ENCODE data around the gene PHACTR1. TPM values are rescaled to one million over a fixed set of nuclear protein-coding genes. Genes with fewer than 3 reads are reported as not detected.

Gene PHACTR1
- total RNA-seq (2011; cell fraction: chromatin; rRNA removed; ENCODE audit: low replicate concordance): 17.9 and 22.1 TPM in 2 replicates
- total RNA-seq (2011; cell fraction: nucleolus; rRNA removed): 12.0 and 12.5 TPM in 2 replicates
- total RNA-seq (2011; cell fraction: nucleoplasm; rRNA removed): 16.9 and 21.8 TPM in 2 replicates
- total RNA-seq (2014; rRNA removed): 19.3 and 22.8 TPM in 2 replicates
- 13.9 and 17.9 TPM in 2 replicates for total RNA-seq (2014; rRNA removed; fragmentation: Illumina TruSeq; extraction: Trizol)
- 22.0 and 27.5 TPM in 2 replicates for total RNA-seq (2015; rRNA removed; fragmentation: Illumina TruSeq; extraction: Trizol)
- 19.7 and 25.3 TPM in 2 replicates for total RNA-seq (2021)
- polyA plus RNA-seq (2011; rRNA removed): 11.5 and 13.0 TPM in 2 replicates
- 4.3 and 7.3 TPM in 2 replicates for polyA plus RNA-seq (2011; cell fraction: cytosol; rRNA removed)
- 12.3 and 12.5 TPM in 2 replicates for polyA plus RNA-seq (2011; cell fraction: nucleus; rRNA removed)
- 11.6 and 24.0 TPM in 2 replicates for polyA plus RNA-seq (2012)
- polyA plus RNA-seq (2014; fragmentation: Illumina TruSeq; extraction: Trizol): 20.6 and 23.4 TPM in 2 replicates
- 10 to 100 TPM; 23.6 to 32.6 TPM for polyA plus RNA-seq (2014; fragmentation: Nextera tagmentation; extraction: Ambion mirVana)
- 12.8 and 13.6 TPM in 2 replicates for polyA plus RNA-seq (2014; rRNA removed)
- polyA minus RNA-seq (2011; rRNA and poly(A)+ RNA removed): 25.3 and 30.3 TPM in 2 replicates
- polyA minus RNA-seq (2011; cell fraction: cytosol; rRNA and poly(A)+ RNA removed): 15.2 and 18.7 TPM in 2 replicates
- 7.9 and 14.4 TPM in 2 replicates for polyA minus RNA-seq (2011; cell fraction: nucleus; rRNA and poly(A)+ RNA removed)
- Bru-seq, nascent RNA: percentile 32 among the genes with signal in this experiment
- percentile 32 among the genes with signal in this experiment for BruChase-seq, experiment 1, labeled RNA remaining after a 2-hour chase
- percentile 39 among the genes with signal in this experiment for BruChase-seq, experiment 2, labeled RNA remaining after a 6-hour chase
- long read RNA-seq, experiment 1, transcript PHACTR1-203 (5 exons, 943 nt): major isoform, 11 of 35 reads
- long read RNA-seq, experiment 1, partial matches to known transcripts: 2 of 35 reads
- long read RNA-seq, experiment 1, other reads (novel, unspliced or antisense): 22 of 35 reads
- long read RNA-seq, experiment 2, transcript PHACTR1-203 (5 exons, 943 nt): major isoform, 8 of 20 reads
- long read RNA-seq, experiment 2, partial matches to known transcripts: 0 of 20 reads
- long read RNA-seq, experiment 2, other reads (novel, unspliced or antisense): 12 of 20 reads
- long read RNA-seq, experiment 3, transcript PHACTR1-203 (5 exons, 943 nt): major isoform, 6 of 38 reads
- long read RNA-seq, experiment 3, partial matches to known transcripts: 0 of 38 reads
- long read RNA-seq, experiment 3, other reads (novel, unspliced or antisense): 32 of 38 reads

GRCh38 chr6:12716298-12716916, at the start of gene PHACTR1:
PHACTR1 (plus strand) TSS chr6:12716767.
- Histone ChIP-seq H3K36me3 (ENCODE audit: control insufficient read depth, insufficient read depth, low read length) (no peaks in the 10 kb centered on the region), H3K27ac (ENCODE audit: extremely low read depth, low read depth, low read length) (no peak within 1 kb of the TSS), H4K20me1 (replicated peaks; ENCODE audit: control insufficient read depth, insufficient read depth, low read length) (no peaks in the 10 kb centered on the region), H3K4me3 (no peak within 1 kb of the TSS), H3K4me2 (ENCODE audit: insufficient read depth, low read length) (no peak within 1 kb of the TSS), H3K9me3 (replicated peaks; ENCODE audit: control insufficient read depth, insufficient read depth, low read depth, low read length) (no peaks in the 10 kb centered on the region), H3K27me3 (ENCODE audit: control insufficient read depth in 2 of 2, insufficient read depth in 2 of 2, low read length in 2 of 2) (0 out of 5 replicates have a peak, but pooled peaks cover 0 to 3% of the 10 kb centered on the region in 2 experiments), H3K4me1 (replicated peaks in 1 of 2; ENCODE audit: control insufficient read depth in 2 of 2, insufficient read depth in 2 of 2, low read length in 2 of 2) (no peaks in the 10 kb centered on the region), H2AFZ (ENCODE audit: low read depth, low read length) (no peak within 1 kb of the TSS), H3K79me2 (ENCODE audit: control insufficient read depth, insufficient read depth, low read length) (no peaks in the 10 kb centered on the region), H3K9me1 (ENCODE audit: control insufficient read depth, insufficient read depth, low read length) (no peaks in the 10 kb centered on the region), H3K9ac (ENCODE audit: insufficient read depth in 1 of 2, low read depth in 2 of 2, low read length in 2 of 2) (no peak within 1 kb of the TSS)
- no TSS peak for BruUV-seq (replicated peaks)
- CTCF ChIA-PET (ENCODE audit: low intra/inter-chr PET ratio): no interaction called here
- no peak for DNase-seq (ENCODE audit: extremely low read depth in 1 of 4, low spot score in 3 of 4)
- ATAC-seq: no peak
- POLR2A ChIA-PET: interaction anchor here (0.6 kb wide), 1 partner anchor 1084 kb away, joined by 3 read pairs; no protein-coding TSS in a partner anchor
- intact Hi-C loops (cut with micrococcal nuclease): no loop called here
- 1% methylated on average over 10 of the region's 10 CpGs for WGBS (ENCODE audit: insufficient coverage, low coverage, missing lambda C conversion rate)
- in situ Hi-C loops (cut with MboI): no loop called here
- no peak for FAIRE-seq
- TF ChIP-seq MYC (IDR thresholded peaks at IDR 0.05; ENCODE audit: low read depth, low read length): no peak
- TF ChIP-seq MYC (CRISPR knock-in tag; IDR thresholded peaks at IDR 0.05; ENCODE audit: borderline replicate concordance, low read depth): no peak
- no peak for TF ChIP-seq ESRRB (CRISPR knock-in tag; IDR thresholded peaks at IDR 0.05; ENCODE audit: borderline replicate concordance)
- no peak for TF ChIP-seq E2F6 (IDR thresholded peaks at IDR 0.05; ENCODE audit: borderline replicate concordance in 1 of 2, extremely low read depth in 1 of 2, insufficient read depth in 1 of 2, insufficient read length in 1 of 2, low read depth in 1 of 2, low read length in 1 of 2, poor library complexity in 1 of 2, severe bottlenecking in 1 of 2)
- no peak for TF ChIP-seq RAD21 (CRISPR knock-in tag; conservative IDR thresholded peaks at IDR 0.05 in 1 of 2, IDR thresholded peaks at IDR 0.05 in 1 of 2)
- TF ChIP-seq BRCA1 (IDR thresholded peaks at IDR 0.05): no peak
- no peak for TF ChIP-seq BRCA1 (CRISPR knock-in tag; IDR thresholded peaks at IDR 0.05)
- no peak for TF ChIP-seq ZNF644 (tag; IDR thresholded peaks at IDR 0.05; ENCODE audit: low read depth)
- no peak for TF ChIP-seq ELK1 (CRISPR knock-in tag; IDR thresholded peaks at IDR 0.05)
- TF ChIP-seq ZNF324 (CRISPR knock-in tag; IDR thresholded peaks at IDR 0.05): no peak
- TF ChIP-seq NR2C1 (IDR thresholded peaks at IDR 0.05): no peak
- no peak for TF ChIP-seq NR2C1 (tag; IDR thresholded peaks at IDR 0.05)
- no peak for TF ChIP-seq ZKSCAN1 (IDR thresholded peaks at IDR 0.05; ENCODE audit: low read depth, low read length)
- TF ChIP-seq FOSL1 (tag; conservative IDR thresholded peaks at IDR 0.05): no peak
- TF ChIP-seq HMG20B (CRISPR knock-in tag; IDR thresholded peaks at IDR 0.05): no peak
